ENCODE results near the gene TCP11L1.

- TF ChIP-seq CTCF (conservative IDR thresholded peaks at IDR 0.05; ENCODE audit: low read depth, low read length): no peak
- no peak for TF ChIP-seq EZH2 (IDR thresholded peaks at IDR 0.05; ENCODE audit: low read length, unreplicated experiment)
Observed at GRCh38 chr11:33015621-33016551, 23.5 kb upstream of the TCP11L1 start, which contains the start of gene DEPDC7.

All from PC-3 (cell line).